GM18520 (cell line): ENCODE data around the gene OR1L4.

ENCODE experiments used
- ATAC-seq: cut with Tn5 transposase; IDR thresholded peaks from one replicate; pipeline ENCODE4 v1.9.1; 2021; ENCODE audit not compliant: unreplicated experiment

The OR1L4 gene

GRCh38 chr9:122723690-122724089 is at the start of gene OR1L4:
Gene OR1L4 (plus strand): TSS chr9:122723990. CDS start chr9:122723990, 0 bp downstream.
- no peak for ATAC-seq

- ATAC-seq, result no peak
These were observed 38.9 kb upstream of the OR1L4 start for GRCh38 chr9:122684851-122685250.

GRCh38 chr9:122695696-122696095 is 28.1 kb upstream of the OR1L4 start:
- ATAC-seq, result no peak

GRCh38 chr9:122718038-122718437 is 5.8 kb upstream of the OR1L4 start:
- ATAC-seq, result no peak

- no peak for ATAC-seq
These were observed 4.6 kb upstream of the OR1L4 start for GRCh38 chr9:122719218-122719617.

- no peak for ATAC-seq
These were observed 18.2 kb downstream of the OR1L4 start, which contains the start of gene OR1L6 for GRCh38 chr9:122742003-122742402. Gene OR1L6 (plus strand): TSS chr9:122742303. CDS start chr9:122749848, 7,545 bp downstream.

GRCh38 chr9:122754825-122755224 is 31.0 kb downstream of the OR1L4 start:
- ATAC-seq, result no peak

GRCh38 chr9:122767817-122768216 is 44.0 kb downstream of the OR1L4 start:
- ATAC-seq, result no peak
